Thyroid gland (tissue), 4 donors: Measurements from ENCODE around the gene MID1.

ENCODE experiments used
- POLR2A ChIP-seq, 2 donors: fragments of 450-650 bp; IDR thresholded peaks; one replicate each; pipeline ENCODE4 v1.6.1; 2017; ENCODE audit warnings: antibody characterized with exemption in 2 of 2, mild to moderate bottlenecking in 2 of 2, moderate library complexity in 1 of 2
- TF ChIP-seq, protein P1 (sequence below), 6 experiments: fragments of 200-600 bp in 3 of 6; fragments of 450-650 bp in 3 of 6; sonication (generic) in 3 of 6; IDR thresholded peaks; one replicate each; pipeline ENCODE4 v1.5.1; 2016 to 2019; ENCODE audit warnings: antibody characterized with exemption in 6 of 6, mild to moderate bottlenecking in 2 of 6, inconsistent platforms in 1 of 6, moderate library complexity in 1 of 6

GRCh38 chrX:10484683-10485247, 135.6 kb downstream of the MID1 start:
- TF ChIP-seq, protein P1, sequence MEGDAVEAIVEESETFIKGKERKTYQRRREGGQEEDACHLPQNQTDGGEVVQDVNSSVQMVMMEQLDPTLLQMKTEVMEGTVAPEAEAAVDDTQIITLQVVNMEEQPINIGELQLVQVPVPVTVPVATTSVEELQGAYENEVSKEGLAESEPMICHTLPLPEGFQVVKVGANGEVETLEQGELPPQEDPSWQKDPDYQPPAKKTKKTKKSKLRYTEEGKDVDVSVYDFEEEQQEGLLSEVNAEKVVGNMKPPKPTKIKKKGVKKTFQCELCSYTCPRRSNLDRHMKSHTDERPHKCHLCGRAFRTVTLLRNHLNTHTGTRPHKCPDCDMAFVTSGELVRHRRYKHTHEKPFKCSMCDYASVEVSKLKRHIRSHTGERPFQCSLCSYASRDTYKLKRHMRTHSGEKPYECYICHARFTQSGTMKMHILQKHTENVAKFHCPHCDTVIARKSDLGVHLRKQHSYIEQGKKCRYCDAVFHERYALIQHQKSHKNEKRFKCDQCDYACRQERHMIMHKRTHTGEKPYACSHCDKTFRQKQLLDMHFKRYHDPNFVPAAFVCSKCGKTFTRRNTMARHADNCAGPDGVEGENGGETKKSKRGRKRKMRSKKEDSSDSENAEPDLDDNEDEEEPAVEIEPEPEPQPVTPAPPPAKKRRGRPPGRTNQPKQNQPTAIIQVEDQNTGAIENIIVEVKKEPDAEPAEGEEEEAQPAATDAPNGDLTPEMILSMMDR (IDR thresholded peaks at IDR 0.05) = no peak
- no peak for TF ChIP-seq POLR2A (IDR thresholded peaks at IDR 0.05)
